DMS53 treated with DMSO at 0.1 percent for 48 hours (cell line): ENCODE data around the gene RASSF4.
A peak's percentile ranks its signal among the peaks of the same experiment; 100 is the strongest.
"Not testable (repeated sequence)": the region's sequence is repeated elsewhere in the genome, so short reads cannot be mapped to it uniquely, and the experiment has no call there.

Experiments
- DNase-seq: peaks from one replicate; lab custom pipeline; 2025; ENCODE audit not compliant: unreplicated experiment; lab: John Stamatoyannopoulos, UW

The RASSF4 gene

DNA sequence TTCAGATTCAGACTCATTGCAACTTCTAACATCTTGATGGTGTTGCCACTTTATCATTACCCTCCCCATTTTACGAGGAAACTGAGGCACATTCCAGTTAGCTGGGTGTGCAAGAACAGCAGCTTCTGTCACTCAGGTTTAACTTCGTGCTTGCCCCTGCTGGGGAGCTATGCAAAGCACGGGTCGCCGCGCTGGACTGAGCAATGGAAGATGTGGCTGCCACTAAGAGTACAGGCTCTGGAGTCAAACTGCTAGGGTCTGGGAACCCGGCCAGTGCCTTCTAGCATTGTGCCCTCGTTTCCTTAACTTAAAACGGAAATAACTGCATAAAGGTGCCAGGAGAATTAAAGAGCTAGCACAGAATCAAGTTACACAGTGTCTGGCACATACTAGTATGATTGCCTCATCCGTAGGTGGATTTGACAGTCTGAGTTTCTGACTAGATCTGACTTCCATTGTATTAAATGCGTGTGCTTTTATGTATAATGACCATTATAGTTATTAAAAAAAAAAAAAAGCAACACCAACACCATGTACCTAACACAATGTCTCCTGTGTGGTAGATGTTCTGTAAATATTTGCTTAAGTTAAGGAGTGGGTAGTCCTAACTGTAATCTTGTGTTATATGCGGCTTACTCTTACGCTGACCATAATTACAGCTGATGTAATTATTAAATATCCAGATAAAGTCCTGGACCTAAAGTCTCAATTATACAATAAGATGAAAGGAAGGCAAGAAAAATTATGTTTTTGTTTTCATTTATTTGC, 42.0 kb downstream of the RASSF4 start:
- peak; percentile 66 for DNase-seq

DNA sequence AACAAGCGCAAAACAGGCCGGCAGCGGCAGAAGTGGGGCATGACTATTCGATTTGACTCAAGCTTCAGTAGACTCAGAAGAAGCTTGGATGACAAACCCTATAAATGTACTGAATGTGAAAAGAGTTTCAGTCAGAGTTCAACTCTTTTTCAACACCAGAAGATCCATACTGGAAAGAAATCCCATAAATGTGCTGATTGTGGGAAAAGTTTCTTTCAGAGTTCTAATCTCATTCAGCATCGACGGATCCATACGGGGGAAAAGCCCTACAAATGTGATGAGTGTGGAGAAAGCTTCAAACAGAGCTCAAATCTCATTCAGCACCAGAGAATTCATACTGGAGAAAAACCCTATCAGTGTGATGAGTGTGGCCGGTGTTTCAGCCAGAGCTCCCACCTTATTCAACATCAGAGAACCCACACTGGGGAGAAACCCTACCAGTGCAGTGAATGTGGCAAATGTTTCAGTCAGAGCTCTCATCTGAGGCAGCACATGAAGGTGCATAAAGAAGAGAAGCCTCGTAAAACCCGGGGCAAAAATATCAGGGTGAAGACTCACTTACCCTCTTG, 43.9 kb downstream of the RASSF4 start:
- DNase-seq = no peak

DNA sequence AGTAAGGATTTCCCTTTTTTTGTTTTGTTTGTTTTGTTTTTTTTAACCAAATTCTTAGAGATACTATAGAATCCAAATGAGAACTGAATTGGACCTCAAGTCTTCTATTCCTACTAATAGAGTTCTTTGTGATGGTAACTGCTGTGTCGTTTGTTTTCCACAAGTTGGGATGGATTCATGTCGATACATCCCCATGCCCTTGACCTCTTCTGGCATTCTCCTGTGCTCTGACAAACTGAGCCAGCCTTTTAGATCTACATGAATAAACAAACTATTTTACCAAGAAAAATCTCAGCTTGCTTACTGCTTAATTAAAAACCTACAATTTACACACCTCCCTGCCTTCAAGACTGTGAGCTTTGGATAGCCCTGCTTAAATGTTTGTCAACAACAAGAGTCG, 45.1 kb downstream of the RASSF4 start:
- DNase-seq = no peak

DNA sequence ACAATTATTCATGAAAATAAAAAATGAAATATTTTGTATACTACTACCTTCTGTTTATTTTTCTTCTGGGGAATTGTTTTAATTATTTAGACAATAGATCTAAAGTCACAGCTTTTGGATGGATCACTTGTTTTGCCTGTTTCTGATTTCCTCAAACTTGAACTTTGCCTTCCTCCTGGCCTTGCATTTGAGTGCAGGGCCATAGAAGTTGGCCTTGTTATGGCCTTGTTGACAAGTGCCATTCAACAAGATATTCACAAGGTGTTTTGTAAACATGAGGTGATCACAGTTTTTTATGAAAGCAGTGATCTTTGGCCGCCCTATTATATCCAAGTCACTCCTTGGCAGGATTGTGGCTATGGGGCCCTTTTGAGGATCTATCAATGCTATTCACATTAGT, 45.7 kb downstream of the RASSF4 start:
- DNase-seq = no peak

DNA sequence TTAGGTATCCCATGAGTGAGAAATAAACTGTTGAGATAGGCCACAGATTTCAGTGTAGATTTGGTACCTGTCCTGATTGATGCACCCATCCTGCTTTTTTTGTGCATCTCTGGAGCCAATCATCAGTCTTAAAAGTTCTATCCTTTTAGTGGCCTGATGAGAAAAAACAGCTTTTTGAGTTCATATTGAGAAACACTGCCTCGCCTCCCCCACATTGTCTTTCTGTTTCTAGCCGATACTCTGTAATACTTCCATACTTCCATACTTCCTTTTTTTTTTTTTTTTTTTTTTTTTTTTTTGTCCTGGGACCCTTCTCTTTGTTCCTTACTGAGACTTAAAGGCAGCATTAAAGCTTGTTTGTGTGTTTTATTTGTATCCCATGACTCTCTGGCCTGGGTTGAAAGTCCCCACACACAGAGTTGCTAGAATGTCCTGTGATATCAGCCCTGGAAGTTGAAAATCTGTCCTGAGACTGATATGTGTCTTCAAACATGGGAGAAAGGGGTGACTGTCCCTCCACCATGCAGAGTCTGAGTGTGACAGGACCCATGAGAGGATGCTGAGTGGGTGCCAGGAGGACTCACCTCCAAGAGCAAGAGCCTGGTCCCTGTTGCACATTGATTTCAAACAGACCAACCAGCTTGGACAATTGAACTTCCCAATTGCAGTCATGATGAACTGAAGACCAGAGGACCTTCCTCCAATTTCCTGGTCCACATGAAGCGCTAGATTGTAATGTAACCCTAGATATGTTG, 46.9 kb downstream of the RASSF4 start:
- DNase-seq = no peak

DNA sequence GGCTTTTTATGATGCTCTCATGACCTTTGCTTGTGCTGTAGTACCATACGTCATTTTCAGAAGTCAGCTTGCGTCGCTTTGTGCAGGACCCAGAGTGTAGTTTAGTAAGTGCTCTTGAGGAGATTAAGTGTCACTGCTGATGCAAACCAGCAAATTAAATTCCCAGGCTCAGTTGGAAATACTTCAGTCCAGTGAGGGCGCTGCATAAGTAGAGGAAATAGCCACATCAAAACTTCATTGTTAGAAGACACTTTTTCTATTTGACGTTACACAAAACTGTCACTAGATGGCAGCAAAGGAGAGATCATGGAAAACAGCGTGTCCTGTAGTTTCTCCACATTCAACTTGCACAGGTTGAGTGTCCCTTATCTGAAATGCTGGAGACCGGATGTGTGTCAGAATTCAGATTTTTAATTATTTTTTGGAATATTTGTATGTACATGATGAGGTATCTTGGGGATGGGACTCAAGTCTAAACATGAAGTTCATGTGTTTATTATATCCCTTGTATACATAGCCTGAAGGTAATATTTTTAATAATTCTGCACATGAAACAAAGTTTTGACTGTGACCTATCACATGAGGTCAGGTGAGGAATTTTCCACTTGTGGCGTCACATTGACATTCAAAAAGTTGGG, 49.0 kb downstream of the RASSF4 start:
- DNase-seq = peak; percentile 97

DNA sequence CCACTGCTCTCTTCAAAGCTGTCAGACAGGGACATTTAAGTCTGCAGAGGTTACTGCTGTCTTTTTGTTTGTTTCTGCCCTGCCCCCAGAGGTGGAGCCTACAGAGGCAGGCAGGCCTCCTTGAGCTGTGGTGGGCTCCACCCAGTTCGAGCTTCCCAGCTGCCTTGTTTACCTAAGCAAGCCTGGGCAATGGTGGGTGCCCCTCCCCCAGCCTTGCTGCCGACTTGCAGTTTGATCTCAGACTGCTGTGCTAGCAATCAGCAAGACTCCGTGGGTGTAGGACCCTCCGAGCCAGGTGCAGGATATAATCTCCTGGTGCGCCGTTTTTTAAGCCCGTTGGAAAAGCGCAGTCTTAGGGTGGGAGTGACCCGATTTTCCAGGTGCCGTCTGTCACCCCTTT, 55.0 kb downstream of the RASSF4 start:
- DNase-seq = not testable (repeated sequence)

DNA sequence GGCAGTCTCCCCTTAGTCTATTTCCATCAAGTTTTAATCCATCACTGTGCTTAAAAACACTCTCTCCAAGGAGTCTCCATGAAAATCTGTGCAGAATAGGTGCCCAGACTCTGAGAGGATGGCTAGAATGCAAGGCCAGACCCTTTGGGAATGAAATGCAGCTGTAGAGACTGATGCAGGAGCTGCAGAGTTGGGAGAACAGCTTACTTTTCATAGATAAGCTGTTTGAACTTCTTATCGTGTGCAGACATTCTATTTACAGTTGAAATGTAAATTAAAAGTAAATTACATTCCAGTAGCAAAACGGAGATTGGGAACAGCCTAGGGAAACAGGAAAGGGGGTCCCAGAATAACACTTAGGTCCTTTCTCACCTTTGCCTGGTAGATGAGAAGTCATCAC, 56.0 kb downstream of the RASSF4 start:
- DNase-seq = no peak

DNA sequence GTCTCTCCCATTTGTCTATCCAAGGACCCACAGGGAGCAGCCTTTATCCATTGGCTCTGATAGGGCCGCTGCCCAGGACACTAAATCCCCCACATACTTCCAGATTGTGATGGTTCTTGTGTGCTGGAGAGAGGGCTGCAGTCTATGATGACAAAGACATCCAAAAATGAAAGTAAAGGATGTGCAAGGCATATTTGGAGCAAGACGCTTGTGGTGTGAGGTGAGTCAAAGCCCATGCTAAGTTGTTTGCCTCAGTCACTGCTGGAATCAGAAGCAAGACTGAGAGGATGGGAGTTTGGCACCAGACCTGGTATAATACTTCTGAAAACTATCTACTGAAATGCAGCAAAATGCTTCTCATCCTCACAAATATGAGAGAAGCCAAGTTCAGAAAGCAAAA, 63.8 kb downstream of the RASSF4 start:
- DNase-seq = no peak

DNA sequence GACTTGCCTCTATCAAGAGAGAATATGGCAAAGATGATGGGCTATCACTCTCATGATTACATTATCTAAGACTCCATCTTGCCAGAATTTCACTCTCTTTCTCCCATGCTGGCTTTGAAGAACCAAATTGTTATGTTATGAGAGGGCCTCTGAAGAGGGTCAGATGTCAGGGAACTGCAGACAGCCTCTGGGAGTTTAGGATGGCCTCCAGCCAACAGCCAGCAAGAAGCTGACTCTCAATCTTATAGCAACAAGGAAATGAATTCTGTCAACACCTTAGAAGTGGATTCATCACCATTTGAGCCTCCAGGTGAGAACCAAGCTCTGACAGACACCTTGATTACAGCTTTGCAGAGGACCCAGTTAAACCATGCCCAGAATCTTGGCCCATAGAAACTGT, 74.7 kb downstream of the RASSF4 start:
- no peak for DNase-seq

DNA sequence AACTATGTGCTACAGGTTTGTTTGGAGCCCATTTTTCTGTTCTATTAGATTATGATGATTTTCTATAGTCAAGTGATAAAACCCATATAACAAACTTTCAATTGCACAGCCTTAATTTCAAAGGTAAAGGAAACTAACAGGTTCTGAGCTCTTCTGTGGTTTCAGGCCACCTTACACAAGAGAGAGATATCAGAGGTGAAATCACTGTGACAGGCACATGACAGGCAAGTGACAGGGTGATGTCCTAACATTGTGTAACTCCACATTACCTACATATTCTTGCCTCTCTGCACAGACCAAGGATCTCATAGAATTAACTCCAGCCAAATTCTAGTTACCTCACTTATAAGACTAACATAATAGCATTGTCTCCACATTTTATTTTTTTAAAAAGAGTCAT, 76.1 kb downstream of the RASSF4 start:
- DNase-seq = no peak

DNA sequence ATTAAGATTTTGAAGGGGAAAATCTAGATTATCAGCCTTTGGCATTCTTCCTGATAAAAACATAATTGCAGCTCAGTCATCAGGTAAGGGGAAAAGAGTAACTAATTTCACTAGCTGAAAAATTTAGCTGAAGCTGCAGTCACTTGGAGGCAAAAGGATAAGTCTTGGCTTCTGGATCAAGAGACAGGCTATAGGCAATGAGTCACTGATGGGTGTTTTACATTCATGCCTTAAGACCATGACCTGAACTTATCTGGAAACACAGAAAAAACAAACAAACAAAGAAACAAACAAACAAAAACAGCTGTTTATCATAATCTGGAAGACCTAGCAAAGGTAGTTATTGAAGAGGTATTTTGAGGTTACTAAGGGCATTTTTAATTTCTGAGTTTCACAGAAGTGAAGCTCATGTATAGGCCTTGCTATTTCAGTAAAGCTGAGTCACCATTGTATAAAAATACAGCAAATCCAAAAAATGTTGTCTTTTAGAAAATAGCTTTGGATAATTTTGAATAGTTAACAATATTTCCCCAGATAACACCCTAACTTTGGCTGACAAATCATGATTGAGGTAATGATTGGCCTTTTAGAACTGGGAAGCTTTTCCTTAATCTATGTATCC, 81.4 kb downstream of the RASSF4 start:
- DNase-seq = no peak

DNA sequence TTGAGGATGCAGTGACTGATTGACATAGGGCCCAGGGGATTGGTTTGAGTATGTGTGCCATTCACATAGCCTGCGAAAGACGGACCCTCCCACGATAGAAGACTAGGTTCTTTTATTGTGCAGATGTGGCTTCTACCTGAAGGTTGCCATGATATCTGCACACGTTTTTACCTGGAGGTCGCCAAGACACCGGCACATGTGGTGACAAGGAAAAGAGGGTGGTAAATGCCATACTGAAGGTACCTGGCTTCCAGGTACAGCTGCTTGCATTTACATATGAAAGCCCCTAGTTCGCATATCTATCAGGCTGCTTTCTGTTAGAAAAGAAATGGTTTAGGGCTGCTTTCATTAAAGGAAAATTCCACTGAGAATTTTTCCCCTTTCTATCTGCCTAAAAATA, 84.7 kb downstream of the RASSF4 start:
- no peak for DNase-seq
